Retinal pigment epithelial cell (primary cell): ENCODE data around the gene GASK1B.

Source experiments
- DNase-seq: peaks from one replicate; pipeline ENCODE4 v3.0.0-alpha.2; 2010; ENCODE audit warnings: low read depth
- H3K4me3 ChIP-seq: 2 replicates; pipeline ENCODE4 v1.5.1; 2011; ENCODE audit warnings: mild to moderate bottlenecking, low read length, control low read depth, moderate library complexity
- CTCF ChIP-seq: conservative IDR thresholded peaks from 2 replicates; pipeline ENCODE4 v1.5.1; 2011; ENCODE audit warnings: low read depth, low read length, control low read depth, inconsistent platforms

The GASK1B gene

GRCh38 chr4:158172261-158173258 is at the start of gene GASK1B:
GASK1B (minus strand) TSS chr4:158173025; CDS start chr4:158171375, 1,650 bp downstream.
- TF ChIP-seq CTCF = peak; percentile 78
- DNase-seq = no peak
- H3K4me3 ChIP-seq = peak within 1 kb of the TSS; percentile 45

GRCh38 chr4:158219623-158220022 is 46.8 kb upstream of the GASK1B start:
- H3K4me3 ChIP-seq = no peak overlapping the region
- no peak for DNase-seq
- no peak for TF ChIP-seq CTCF

GRCh38 chr4:158217763-158218162 is 44.9 kb upstream of the GASK1B start:
- DNase-seq = no peak
- TF ChIP-seq CTCF = no peak
- H3K4me3 ChIP-seq = no peak overlapping the region

- DNase-seq = no peak
- H3K4me3 ChIP-seq = no peak overlapping the region
- no peak for TF ChIP-seq CTCF
Observed at GRCh38 chr4:158214856-158215255, 42.0 kb upstream of the GASK1B start.

- no peak overlapping the region for H3K4me3 ChIP-seq
- no peak for TF ChIP-seq CTCF
- DNase-seq = no peak
Observed at GRCh38 chr4:158213466-158213865, 40.6 kb upstream of the GASK1B start.

GRCh38 chr4:158211222-158211621 is 38.4 kb upstream of the GASK1B start:
- no peak for DNase-seq
- no peak for TF ChIP-seq CTCF
- peak overlapping the region; percentile 60 for H3K4me3 ChIP-seq
